H1 (cell line): Measurements from ENCODE around the gene SYNE4. TPM values are rescaled to one million over a fixed set of nuclear protein-coding genes. Genes with fewer than 3 reads are reported as not detected.

ENCODE experiments used
- CTCF ChIA-PET: fragments of 300-600 bp; sonication (Branson Sonifier 250); formaldehyde crosslinking; loops from one replicate; lab custom pipeline; 2021; ENCODE audit not compliant: partially characterized antibody; lab: Charles Lee
- POLR2A ChIA-PET: fragments of 300-600 bp; sonication (Branson Sonifier 250); formaldehyde crosslinking; loops from one replicate; lab custom pipeline; 2021; ENCODE audit warnings: inconsistent platforms; ENCODE audit not compliant: partially characterized antibody; lab: Charles Lee
- DNase-seq, 2 experiments: peaks; one replicate each; pipeline versions ENCODE4 v3.0.0 to v3.0.0-alpha.2; 2010 to 2022; ENCODE audit warnings: low spot score in 2 of 2, low read depth in 1 of 2, mixed read lengths in 1 of 2
- FAIRE-seq: peaks from 2 replicates; lab custom pipeline; 2011; peaks lifted over from hg19 to GRCh38; lab: Jason Lieb, UNC
- H2AFZ ChIP-seq: 2 replicates; pipeline ENCODE4 v1.8.1; 2012; ENCODE audit warnings: low read length, inconsistent platforms
- H2AK5ac ChIP-seq: 2 replicates; pipeline ENCODE4 v1.6.1; 2013; ENCODE audit warnings: low read depth, low read length
- H2BK120ac ChIP-seq: replicated peaks from 2 replicates; pipeline ENCODE3; 2013; ENCODE audit warnings: low read depth, low read length, inconsistent platforms
- H2BK12ac ChIP-seq: 2 replicates; pipeline ENCODE4 v1.6.1; 2013; ENCODE audit warnings: low read depth, low read length
- H2BK15ac ChIP-seq: 2 replicates; pipeline ENCODE4 v1.6.1; 2013; ENCODE audit warnings: low read length
- H2BK20ac ChIP-seq: 2 replicates; pipeline ENCODE4 v1.6.1; 2013; ENCODE audit warnings: low read length
- H2BK5ac ChIP-seq: 2 replicates; pipeline ENCODE4 v1.6.1; 2013; ENCODE audit warnings: low read depth, low read length
- H3K14ac ChIP-seq: 2 replicates; pipeline ENCODE4 v1.6.1; 2013; ENCODE audit warnings: inconsistent platforms; ENCODE audit not compliant: insufficient read length
- H3K18ac ChIP-seq: 2 replicates; pipeline ENCODE4 v1.6.1; 2013; ENCODE audit warnings: low read length; ENCODE audit errors: extremely low read depth
- H3K23ac ChIP-seq: 2 replicates; pipeline ENCODE4 v1.6.1; 2013; ENCODE audit warnings: inconsistent platforms; ENCODE audit not compliant: insufficient read length
- H3K23me2 ChIP-seq: 2 replicates; pipeline ENCODE4 v1.6.1; 2013; ENCODE audit warnings: low read depth, low read length
- H3K27ac ChIP-seq: 2 replicates; pipeline ENCODE4 v1.6.1; 2011; ENCODE audit warnings: low read depth, low read length, inconsistent platforms
- H3K27me3 ChIP-seq, 4 experiments: replicated peaks in 1 of 4; 1 replicate in 1 of 4; 2 replicates in 3 of 4; pipeline versions ENCODE4 v1.6.1 to v1.8.1; 2011 to 2013; ENCODE audit warnings: low read length in 3 of 4, mild to moderate bottlenecking in 3 of 4, inconsistent platforms in 2 of 4, mixed read lengths in 2 of 4, moderate library complexity in 1 of 4; ENCODE audit not compliant: control insufficient read depth in 3 of 4, insufficient read depth in 3 of 4; ENCODE audit errors: extremely low read depth in 1 of 4
- H3K36me3 ChIP-seq, 4 experiments: 2 replicates each; pipeline versions ENCODE4 v1.6.1 to v1.8.1; 2011 to 2013; ENCODE audit warnings: mild to moderate bottlenecking in 4 of 4, low read length in 3 of 4, moderate library complexity in 2 of 4, control low read depth in 1 of 4, inconsistent platforms in 1 of 4; ENCODE audit not compliant: insufficient read depth in 4 of 4, control insufficient read depth in 2 of 4
- H3K4ac ChIP-seq: replicated peaks from 2 replicates; pipeline ENCODE3; 2013; ENCODE audit warnings: low read length, low read depth, mixed read lengths, inconsistent platforms; ENCODE audit not compliant: insufficient read length
- H3K4me1 ChIP-seq, 4 experiments: replicated peaks in 1 of 4; 1 replicate in 1 of 4; 2 replicates in 3 of 4; pipeline versions ENCODE4 v1.6.1 to v1.8.1; 2011 to 2013; ENCODE audit warnings: low read length in 3 of 4, inconsistent platforms in 2 of 4, mixed read lengths in 1 of 4; ENCODE audit not compliant: insufficient read depth in 4 of 4, control insufficient read depth in 3 of 4
- H3K4me2 ChIP-seq, 2 experiments: 2 replicates each; pipeline versions ENCODE4 v1.6.1 to v1.8.1; 2011 to 2013; ENCODE audit warnings: low read depth in 2 of 2, low read length in 2 of 2, control low read depth in 1 of 2, inconsistent platforms in 1 of 2, mild to moderate bottlenecking in 1 of 2; ENCODE audit not compliant: insufficient read depth in 1 of 2
- H3K4me3 ChIP-seq, 4 experiments: fragments of 200-600, 300-600 bp in 1 of 4; sonication (generic), shearing (Covaris generic), sonication (Bioruptor Twin) in 1 of 4; 2 replicates each; pipeline versions ENCODE4 v1.5.1 to v1.8.1; 2011 to 2016; ENCODE audit warnings: low read length in 4 of 4, low read depth in 3 of 4, control low read depth in 2 of 4, inconsistent platforms in 2 of 4, mild to moderate bottlenecking in 2 of 4, mixed read lengths in 1 of 4, moderate library complexity in 1 of 4; ENCODE audit not compliant: insufficient read depth in 2 of 4; ENCODE audit errors: extremely low read depth in 1 of 4
- H3K56ac ChIP-seq: replicated peaks from 2 replicates; pipeline ENCODE3; 2013; ENCODE audit warnings: low read depth, mild to moderate bottlenecking, mixed read lengths, low read length, inconsistent platforms; ENCODE audit not compliant: insufficient read length
- H3K79me1 ChIP-seq: 2 replicates; pipeline ENCODE4 v1.6.1; 2013; ENCODE audit warnings: low read depth, low read length, control low read depth
- H3K79me2 ChIP-seq, 2 experiments: 2 replicates each; pipeline versions ENCODE4 v1.6.1 to v1.8.1; 2012 to 2013; ENCODE audit warnings: low read length in 2 of 2, mild to moderate bottlenecking in 2 of 2, inconsistent platforms in 1 of 2; ENCODE audit not compliant: insufficient read depth in 2 of 2, control insufficient read depth in 1 of 2
- H3K9ac ChIP-seq, 4 experiments: replicated peaks in 1 of 4; 1 replicate in 1 of 4; 2 replicates in 3 of 4; pipeline versions ENCODE4 v1.6.1 to v1.8.1; 2011 to 2013; ENCODE audit warnings: low read depth in 3 of 4, low read length in 3 of 4, control low read depth in 2 of 4, mild to moderate bottlenecking in 2 of 4, moderate library complexity in 2 of 4, inconsistent platforms in 1 of 4; ENCODE audit errors: extremely low read depth in 1 of 4
- H3K9me3 ChIP-seq, 2 experiments: 2 replicates each; pipeline versions ENCODE4 v1.6.1 to v1.8.1; 2012 to 2013; ENCODE audit warnings: mild to moderate bottlenecking in 2 of 2, moderate library complexity in 2 of 2, control low read depth in 1 of 2, inconsistent platforms in 1 of 2, low read depth in 1 of 2, low read length in 1 of 2, mixed read lengths in 1 of 2; ENCODE audit not compliant: insufficient read depth in 2 of 2
- H4K20me1 ChIP-seq, 2 experiments: replicated peaks in 1 of 2; 2 replicates each; pipeline versions ENCODE3 to v1.8.1; 2011 to 2013; ENCODE audit warnings: inconsistent platforms in 2 of 2, low read length in 2 of 2, mild to moderate bottlenecking in 1 of 2; ENCODE audit not compliant: insufficient read depth in 2 of 2, control insufficient read depth in 1 of 2
- H4K5ac ChIP-seq: 2 replicates; pipeline ENCODE4 v1.6.1; 2013; ENCODE audit warnings: low read length, low read depth, mixed read lengths, inconsistent platforms; ENCODE audit not compliant: insufficient read length
- H4K8ac ChIP-seq: 2 replicates; pipeline ENCODE4 v1.8.0; 2013; ENCODE audit warnings: mild to moderate bottlenecking, moderate library complexity, low read length, inconsistent platforms; ENCODE audit not compliant: insufficient read depth; ENCODE audit errors: extremely low read depth
- H4K91ac ChIP-seq: replicated peaks from 2 replicates; pipeline ENCODE3; 2013; ENCODE audit warnings: low read length, mixed read lengths, inconsistent platforms; ENCODE audit not compliant: insufficient read length
- ATF3 ChIP-seq: IDR thresholded peaks from 2 replicates; pipeline ENCODE4 v1.6.1; 2011; ENCODE audit warnings: low read depth, mild to moderate bottlenecking, low read length; ENCODE audit not compliant: insufficient read depth
- BRCA1 ChIP-seq: IDR thresholded peaks from 2 replicates; pipeline ENCODE4 v1.6.1; 2012; ENCODE audit warnings: low read depth, low read length, improper control_type of control experiment
- E2F6 ChIP-seq: IDR thresholded peaks from 2 replicates; pipeline ENCODE4 v1.6.1; 2012; ENCODE audit warnings: inconsistent platforms
- MAX ChIP-seq: IDR thresholded peaks from 2 replicates; pipeline ENCODE4 v1.6.1; 2012; ENCODE audit warnings: inconsistent platforms
- RBBP5 ChIP-seq: IDR thresholded peaks from 2 replicates; pipeline ENCODE4 v1.7.1; 2012; ENCODE audit warnings: low read depth, mild to moderate bottlenecking, inconsistent platforms, low read length, moderate library complexity, borderline replicate concordance
- RXRA ChIP-seq: IDR thresholded peaks from 2 replicates; pipeline ENCODE4 v1.6.1; 2011; ENCODE audit warnings: low read depth, mild to moderate bottlenecking, low read length, moderate library complexity; ENCODE audit not compliant: insufficient read depth
- SIN3A ChIP-seq, 2 experiments: IDR thresholded peaks in 1 of 2; conservative IDR thresholded peaks in 1 of 2; 2 replicates each; pipeline ENCODE4 v1.6.1; 2011 to 2012; ENCODE audit warnings: low read length in 2 of 2, improper control_type of control experiment in 1 of 2, low read depth in 1 of 2, mild to moderate bottlenecking in 1 of 2
- USF2 ChIP-seq: IDR thresholded peaks from 2 replicates; pipeline ENCODE4 v1.6.1; 2011; ENCODE audit warnings: low read length, improper control_type of control experiment
- WGBS, 2 experiments: shearing (Covaris generic) in 1 of 2; methylation state at CpG; one replicate each; pipeline versions ENCODE4 v1.1.6 to v1.1.7; 2013 to 2015; ENCODE audit warnings: low lambda C conversion rate in 2 of 2, mixed read lengths in 2 of 2, inconsistent platforms in 1 of 2, low coverage in 1 of 2, missing lambda C conversion rate in 1 of 2; ENCODE audit not compliant: insufficient replicate concordance in 2 of 2, insufficient coverage in 1 of 2, insufficient read length in 1 of 2; ENCODE audit errors: extremely low coverage in 1 of 2, missing lambda C conversion rate in 1 of 2; 5-methylcytosine and 5-hydroxymethylcytosine counted together
- polyA plus RNA-seq, 7 experiments: library from polyadenylated mRNA; depleted of rRNA in 3 of 7; stranded (reverse) in 5 of 7; unstranded in 2 of 7; fragments of >200 nt in 5 of 7; fragments of 200-250 nt in 2 of 7; gene quantifications; 1 replicate in 5 of 7; 2 replicates in 1 of 7; 4 replicates in 1 of 7; pipeline versions ENCODE4 v1.2.1 to v1.2.3, GENCODE V29; 2011 to 2013; ENCODE audit warnings: missing spikeins in 2 of 7, mixed read lengths in 2 of 7
- total RNA-seq: library from RNA; stranded (reverse); fragmentation: NEBNext Ultra II Directional; extraction: Animal tissue kit (Norgen Biotek cat#: 25700); gene quantifications from 2 replicates; pipeline ENCODE4 v1.2.1, GENCODE V29; 2021

SYNE4 gene
- total and polyA plus RNA-seq, 2 of the 8 experiments (the other 6 are each of a cell fraction or from before 2014, with no cell fraction given) = 20.8 to 22.6 TPM

GRCh38 chr19:36006955-36007354 is 1.7 kb downstream of the SYNE4 start:
- Histone ChIP-seq H4K91ac (no peak overlapping the region), H2BK5ac (no peak overlapping the region), H4K8ac (no peak overlapping the region; the same call in 1 of the 2 replicates), H3K27ac (no peak overlapping the region), H2AFZ (no peak overlapping the region), H3K9ac (no peak overlapping the region), H3K18ac (no peak overlapping the region), H3K27me3 (no peaks in the 10 kb centered on the region), H2BK20ac (no peak overlapping the region), H2AK5ac (no peak overlapping the region), H3K23ac (no peak overlapping the region), H3K4me3 (no peak overlapping the region), H3K36me3 (peaks cover 0 to 9% (median 2%) of the 10 kb centered on the region in 4 experiments; a peak in 5 of 8 replicates), H3K4me2 (no peak overlapping the region), H3K4ac (no peak overlapping the region), H3K9me3 (no peaks in the 10 kb centered on the region), H4K20me1 (no peaks in the 10 kb centered on the region), H3K14ac (no peak overlapping the region), H3K23me2 (peaks cover 7% of the 10 kb centered on the region; the same call in 1 of the 2 replicates), H4K5ac (no peak overlapping the region), H3K79me2 (no peaks in the 10 kb centered on the region), H3K56ac (no peak overlapping the region), H3K4me1 (peaks cover 0 to 13% (median 8%) of the 10 kb centered on the region in 4 experiments; a peak in 5 of 7 replicates), H2BK12ac (no peak overlapping the region), H3K79me1 (no peaks in the 10 kb centered on the region), H2BK15ac (no peak overlapping the region), H2BK120ac (no peak overlapping the region)
- ChIA-PET CTCF (interaction anchor here (0.5 to 1.4 kb wide), 5 partner anchors 9 to 351 kb away, joined by 3 to 5 read pairs (median 3); no protein-coding TSS in a partner anchor), POLR2A (interaction anchor here (0.9 to 1.3 kb wide), 2 partner anchors 11 to 13 kb away, joined by 5 read pairs; no protein-coding TSS in a partner anchor)
- FAIRE-seq = no peak
- no peak for DNase-seq
- WGBS, 2 experiments = 83% methylated on average over 5 of the region's 5 CpGs; no CpG with 5 or more reads in 1 of the 2 experiments
- TF ChIP-seq RBBP5 = no peak
- TF ChIP-seq RXRA = no peak
- no peak for TF ChIP-seq MAX
- TF ChIP-seq SIN3A (conservative IDR thresholded peaks at IDR 0.05 in 1 of 2, IDR thresholded peaks at IDR 0.05 in 1 of 2; ENCODE audit: low read depth in 1 of 2, low read length in 2 of 2) = no peak
- no peak for TF ChIP-seq ATF3
- TF ChIP-seq USF2 = no peak
- TF ChIP-seq BRCA1 = no peak
- no peak for TF ChIP-seq E2F6
